Astrocyte of the cerebellum (primary cell): Measurements from ENCODE around the gene SEPHS1.

Experiments used
- DNase-seq: peaks from one replicate; pipeline ENCODE4 v3.0.0-alpha.2; 2011; ENCODE audit warnings: low read depth
- H3K4me3 ChIP-seq: 2 replicates; pipeline ENCODE4 v1.5.1; 2011; ENCODE audit warnings: mild to moderate bottlenecking, low read depth, low read length, moderate library complexity
- CTCF ChIP-seq: IDR thresholded peaks from 2 replicates; pipeline ENCODE4 v1.5.1; 2012; ENCODE audit warnings: low read length, low read depth, moderate library complexity, mild to moderate bottlenecking; ENCODE audit errors: missing control alignments
- in situ Hi-C: cut with HindIII; loops from 2 replicates; pipeline ENCODE4 v1.10.0; 2017; ENCODE audit warnings: low sequenced_read_pairs

SEPHS1 gene

GRCh38 chr10:13340626-13341376, 7.3 kb downstream of the SEPHS1 start:
- in situ Hi-C loops: no loop called here
- no peak for DNase-seq
- no peak overlapping the region for H3K4me3 ChIP-seq
- no peak for TF ChIP-seq CTCF

- no peak overlapping the region for H3K4me3 ChIP-seq
- no peak for DNase-seq
- in situ Hi-C loops: no loop called here
- TF ChIP-seq CTCF: no peak
Measured at GRCh38 chr10:13340068-13340467, 8.0 kb downstream of the SEPHS1 start.

- in situ Hi-C loops: no loop called here
- DNase-seq: peak; percentile 85
- TF ChIP-seq CTCF: no peak
- peak overlapping the region; percentile 1 for H3K4me3 ChIP-seq
Measured at GRCh38 chr10:13338390-13339110, 9.5 kb downstream of the SEPHS1 start.

GRCh38 chr10:13337827-13338196, 10.3 kb downstream of the SEPHS1 start:
- no peak for TF ChIP-seq CTCF
- in situ Hi-C loops: no loop called here
- H3K4me3 ChIP-seq: no peak overlapping the region
- no peak for DNase-seq

GRCh38 chr10:13337128-13337826, 10.8 kb downstream of the SEPHS1 start:
- no peak for DNase-seq
- H3K4me3 ChIP-seq: no peak overlapping the region
- in situ Hi-C loops: no loop called here
- no peak for TF ChIP-seq CTCF

- no peak for TF ChIP-seq CTCF
- in situ Hi-C loops: no loop called here
- DNase-seq: no peak
- no peak overlapping the region for H3K4me3 ChIP-seq
Measured at GRCh38 chr10:13335881-13336280, 12.2 kb downstream of the SEPHS1 start.
